SK-N-SH (cell line): ENCODE results near the gene UBE2D4. TPM values are rescaled to one million over a fixed set of nuclear protein-coding genes. Genes with fewer than 3 reads are reported as not detected.

Experiments
- CTCF ChIA-PET: fragments of 300-600, 350-600 bp; formaldehyde crosslinking; extraction: SDS; loops from one replicate; lab custom pipeline; 2021; lab: Yijun Ruan, JAX
- POLR2A ChIA-PET: fragments of 350-600 bp; sonication (Branson Sonifier 250); formaldehyde crosslinking; extraction: SDS; loops from one replicate; lab custom pipeline; 2020; ENCODE audit warnings: antibody characterized with exemption, inconsistent platforms; lab: Yijun Ruan, JAX
- DNase-seq: peaks from one replicate; pipeline ENCODE4 v3.0.0; 2012
- H2AFZ ChIP-seq: fragments of 200-600 bp; sonication (generic); 2 replicates; pipeline ENCODE4 v1.8.1; 2016; ENCODE audit warnings: antibody characterized with exemption, mild to moderate bottlenecking, low read depth
- H3F3A ChIP-seq: fragments of 200-600 bp; sonication (generic); replicated peaks from 2 replicates; pipeline ENCODE3; 2016; ENCODE audit warnings: antibody characterized with exemption, mild to moderate bottlenecking; ENCODE audit not compliant: insufficient read depth
- H3K27ac ChIP-seq, 2 experiments: fragments of 200-500 bp in 1 of 2; fragments of 200-600 bp in 1 of 2; sonication (Bioruptor generic) in 1 of 2; sonication (generic), shearing (Covaris generic) in 1 of 2; 2 replicates each; pipeline versions ENCODE4 v1.5.1 to v1.6.1; 2014 to 2016; ENCODE audit warnings: low read depth in 2 of 2, inconsistent platforms in 1 of 2, low read length in 1 of 2, mild to moderate bottlenecking in 1 of 2, mixed read lengths in 1 of 2
- H3K27me3 ChIP-seq: fragments of 200-600 bp; sonication (generic), shearing (Covaris generic); 2 replicates; pipeline ENCODE4 v1.6.1; 2016; ENCODE audit warnings: mixed run types; ENCODE audit not compliant: insufficient read depth
- H3K36me3 ChIP-seq, 2 experiments: fragments of 200-500 bp in 1 of 2; fragments of 200-600 bp in 1 of 2; sonication (Bioruptor generic) in 1 of 2; sonication (generic) in 1 of 2; replicated peaks in 1 of 2; 2 replicates each; pipeline versions ENCODE3 to v1.5.1; 2014 to 2016; ENCODE audit warnings: low read length in 1 of 2, mild to moderate bottlenecking in 1 of 2; ENCODE audit not compliant: insufficient read depth in 2 of 2, control insufficient read depth in 1 of 2
- H3K4me1 ChIP-seq, 2 experiments: fragments of 200-500 bp in 1 of 2; fragments of 200-600 bp in 1 of 2; sonication (Bioruptor generic) in 1 of 2; sonication (generic), shearing (Covaris generic) in 1 of 2; 2 replicates each; pipeline versions ENCODE4 v1.5.1 to v1.6.1; 2014 to 2016; ENCODE audit warnings: low read depth in 1 of 2, low read length in 1 of 2, mixed run types in 1 of 2; ENCODE audit not compliant: insufficient read depth in 2 of 2, control insufficient read depth in 1 of 2
- H3K4me2 ChIP-seq: fragments of 200-600 bp; sonication (generic), shearing (Covaris generic); 2 replicates; pipeline ENCODE4 v1.6.1; 2017; ENCODE audit warnings: mixed run types
- H3K4me3 ChIP-seq, 2 experiments: fragments of 200-500 bp in 1 of 2; fragments of 200-600 bp in 1 of 2; sonication (Bioruptor generic) in 1 of 2; sonication (generic), shearing (Covaris generic) in 1 of 2; 2 replicates each; pipeline versions ENCODE4 v1.5.1 to v1.8.1; 2014 to 2016; ENCODE audit warnings: low read depth in 2 of 2, inconsistent platforms in 1 of 2, low read length in 1 of 2, mild to moderate bottlenecking in 1 of 2, mixed read lengths in 1 of 2, moderate library complexity in 1 of 2
- H3K79me2 ChIP-seq: fragments of 200-600 bp; sonication (generic); 2 replicates; pipeline ENCODE4 v1.8.1; 2017; ENCODE audit warnings: mild to moderate bottlenecking; ENCODE audit not compliant: insufficient read depth
- H3K9ac ChIP-seq: fragments of 200-600 bp; sonication (generic); 2 replicates; pipeline ENCODE4 v1.6.1; 2017; ENCODE audit warnings: mixed run types
- H3K9me2 ChIP-seq: fragments of 200-600 bp; sonication (generic); 2 replicates; pipeline ENCODE4 v1.6.1; 2017; ENCODE audit warnings: mixed run types
- H3K9me3 ChIP-seq: fragments of 200-600 bp; sonication (generic); 2 replicates; pipeline ENCODE4 v1.6.1; 2017; ENCODE audit warnings: mixed run types, mild to moderate bottlenecking, moderate library complexity
- H4K20me1 ChIP-seq: fragments of 200-600 bp; sonication (generic); 2 replicates; pipeline ENCODE4 v1.6.1; 2017; ENCODE audit warnings: mild to moderate bottlenecking, mixed run types; ENCODE audit not compliant: insufficient read depth
- CHD2 ChIP-seq: fragments of 150-350 bp; IDR thresholded peaks from 2 replicates; pipeline ENCODE4 v1.6.1; 2018; ENCODE audit warnings: low read length; ENCODE audit not compliant: partially characterized antibody
- EZH2phosphoT487 ChIP-seq: fragments of 200-600 bp; sonication (generic); IDR thresholded peaks from 2 replicates; pipeline ENCODE4 v1.6.1; 2017; ENCODE audit warnings: low read depth, mixed run types, mild to moderate bottlenecking, antibody characterized with exemption, moderate library complexity, borderline replicate concordance
- FOSL2 ChIP-seq: IDR thresholded peaks from 2 replicates; pipeline ENCODE4 v1.4.0; 2012; ENCODE audit warnings: low read depth, mild to moderate bottlenecking, moderate library complexity, borderline replicate concordance
- FOXJ3 ChIP-seq: sonication (generic); formaldehyde crosslinking; IDR thresholded peaks from 2 replicates; pipeline ENCODE4 v1.5.1; 2020; ENCODE audit warnings: mild to moderate bottlenecking, missing genetic modification reagents
- GATA2 ChIP-seq: sonication (generic); formaldehyde crosslinking; IDR thresholded peaks from 2 replicates; pipeline ENCODE4 v1.5.0; 2020; ENCODE audit warnings: mild to moderate bottlenecking, missing genetic modification reagents
- NFIC ChIP-seq: IDR thresholded peaks from 2 replicates; pipeline ENCODE4 v1.4.0; 2012; ENCODE audit warnings: borderline replicate concordance
- PBX3 ChIP-seq: IDR thresholded peaks from 2 replicates; pipeline ENCODE4; 2012
- POLR2AphosphoS5 ChIP-seq: IDR thresholded peaks from 2 replicates; pipeline ENCODE4 v1.6.1; 2012; ENCODE audit warnings: low read depth, low read length
- RAD21 ChIP-seq: IDR thresholded peaks from 2 replicates; pipeline ENCODE4 v1.6.1; 2012; ENCODE audit warnings: mild to moderate bottlenecking, low read length
- RCOR1 ChIP-seq: fragments of 150-350 bp; IDR thresholded peaks from 2 replicates; pipeline ENCODE4 v1.6.1; 2017; ENCODE audit warnings: antibody characterized with exemption, low read length
- RFX5 ChIP-seq: IDR thresholded peaks from 2 replicates; pipeline ENCODE4 v1.6.1; 2012; ENCODE audit warnings: mild to moderate bottlenecking, improper control_type of control experiment, low read length
- RXRA ChIP-seq: IDR thresholded peaks from 2 replicates; pipeline ENCODE4 v1.4.0; 2012; ENCODE audit warnings: low read depth, mild to moderate bottlenecking, borderline replicate concordance
- SMC3 ChIP-seq: IDR thresholded peaks from 2 replicates; pipeline ENCODE4 v1.6.1; 2012; ENCODE audit warnings: low read depth, low read length, improper control_type of control experiment
- TCF12 ChIP-seq: IDR thresholded peaks from 2 replicates; pipeline ENCODE4 v1.4.0; 2012
- TEAD4 ChIP-seq: IDR thresholded peaks from 2 replicates; pipeline ENCODE4 v1.4.0; 2012; ENCODE audit warnings: mild to moderate bottlenecking, borderline replicate concordance; ENCODE audit not compliant: insufficient read depth
- USF1 ChIP-seq: IDR thresholded peaks from 2 replicates; pipeline ENCODE4 v1.4.0; 2012; ENCODE audit warnings: low read depth, borderline replicate concordance
- WGBS: methylation state at CpG from one replicate; pipeline ENCODE4 v1.1.6; 2017; ENCODE audit warnings: low lambda C conversion rate; 5-methylcytosine and 5-hydroxymethylcytosine counted together
- polyA plus RNA-seq, 3 experiments: library from polyadenylated mRNA; depleted of rRNA; stranded (reverse); fragments of >200 nt; gene quantifications; 2 replicates each; pipeline ENCODE4 v1.2.3, GENCODE V29; 2012
- TF ChIP-seq, protein P1 (sequence below): IDR thresholded peaks from 2 replicates; pipeline ENCODE4 v1.4.0; 2012; ENCODE audit warnings: low read depth
- TF ChIP-seq, protein P2 (sequence below): IDR thresholded peaks from 2 replicates; pipeline ENCODE4 v1.4.0; 2012; ENCODE audit warnings: low read depth, borderline replicate concordance

UBE2D4 gene
- polyA plus RNA-seq, 1 of the 3 experiments (the other 2 are of a cell fraction), result 22.8 TPM

DNA sequence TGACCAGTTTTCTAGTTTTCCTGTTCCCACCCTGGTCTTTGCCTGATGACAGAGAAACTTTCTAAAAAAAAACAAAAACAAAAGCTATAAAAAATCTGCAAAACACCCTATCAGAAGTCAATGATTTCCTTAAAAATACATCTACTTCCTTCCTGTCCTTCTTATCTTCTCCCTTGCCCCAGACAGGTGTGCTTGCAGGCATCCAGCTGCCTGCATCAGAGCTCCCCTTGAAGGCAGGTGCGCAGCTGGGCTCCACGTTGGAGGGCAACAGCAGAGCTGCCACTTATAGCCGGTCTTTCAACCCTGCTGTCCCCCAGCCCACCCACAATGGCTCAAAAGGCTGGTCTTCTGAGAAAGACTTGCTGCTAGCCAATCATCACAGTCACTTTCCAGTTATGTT lies 29.8 kb downstream of the UBE2D4 start:
- no peaks in the 10 kb centered on the region for H3K9me2 ChIP-seq
- 80% methylated on average over 3 of the region's 3 CpGs for WGBS

More for the DNA sequence above, 29.8 kb downstream of the UBE2D4 start:
- POLR2A ChIA-PET, result no interaction called here
- no peak for TF ChIP-seq FOXJ3
- no peak for TF ChIP-seq FOSL2
- TF ChIP-seq TEAD4, result no peak
- TF ChIP-seq POLR2AphosphoS5, result no peak
- no peak for TF ChIP-seq NFIC
- no peak for TF ChIP-seq RXRA
- no peak for TF ChIP-seq GATA2 (CRISPR knock-in tag)
- no peak for TF ChIP-seq PBX3
- TF ChIP-seq SMC3, result no peak
- no peak for TF ChIP-seq RAD21
- no peak for TF ChIP-seq EZH2phosphoT487
- TF ChIP-seq RFX5, result no peak
- TF ChIP-seq RCOR1, result no peak
- TF ChIP-seq, protein P1, sequence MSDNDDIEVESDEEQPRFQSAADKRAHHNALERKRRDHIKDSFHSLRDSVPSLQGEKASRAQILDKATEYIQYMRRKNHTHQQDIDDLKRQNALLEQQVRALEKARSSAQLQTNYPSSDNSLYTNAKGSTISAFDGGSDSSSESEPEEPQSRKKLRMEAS, result no peak
- TF ChIP-seq CHD2, result no peak
- TF ChIP-seq TCF12, result no peak
- TF ChIP-seq, protein P2, sequence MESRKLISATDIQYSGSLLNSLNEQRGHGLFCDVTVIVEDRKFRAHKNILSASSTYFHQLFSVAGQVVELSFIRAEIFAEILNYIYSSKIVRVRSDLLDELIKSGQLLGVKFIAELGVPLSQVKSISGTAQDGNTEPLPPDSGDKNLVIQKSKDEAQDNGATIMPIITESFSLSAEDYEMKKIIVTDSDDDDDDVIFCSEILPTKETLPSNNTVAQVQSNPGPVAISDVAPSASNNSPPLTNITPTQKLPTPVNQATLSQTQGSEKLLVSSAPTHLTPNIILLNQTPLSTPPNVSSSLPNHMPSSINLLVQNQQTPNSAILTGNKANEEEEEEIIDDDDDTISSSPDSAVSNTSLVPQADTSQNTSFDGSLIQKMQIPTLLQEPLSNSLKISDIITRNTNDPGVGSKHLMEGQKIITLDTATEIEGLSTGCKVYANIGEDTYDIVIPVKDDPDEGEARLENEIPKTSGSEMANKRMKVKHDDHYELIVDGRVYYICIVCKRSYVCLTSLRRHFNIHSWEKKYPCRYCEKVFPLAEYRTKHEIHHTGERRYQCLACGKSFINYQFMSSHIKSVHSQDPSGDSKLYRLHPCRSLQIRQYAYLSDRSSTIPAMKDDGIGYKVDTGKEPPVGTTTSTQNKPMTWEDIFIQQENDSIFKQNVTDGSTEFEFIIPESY, result no peak
- no peak for TF ChIP-seq USF1
- DNase-seq, result no peak
- Histone ChIP-seq H3K36me3 (peaks cover 3 to 22% of the 10 kb centered on the region in 2 experiments), H3K9ac (no peak overlapping the region), H3K4me2 (no peak overlapping the region), H3K27me3 (no peaks in the 10 kb centered on the region), H3F3A (peaks cover 5% of the 10 kb centered on the region), H3K79me2 (no peaks in the 10 kb centered on the region), H4K20me1 (no peaks in the 10 kb centered on the region), H3K4me3 (no peak overlapping the region), H2AFZ (no peak overlapping the region), H3K27ac (no peak overlapping the region), H3K4me1 (no peaks in the 10 kb centered on the region), H3K9me3 (no peaks in the 10 kb centered on the region)
- CTCF ChIA-PET, result interaction anchor here (1.4 to 5.7 kb wide), 4 partner anchors 11 to 117 kb away, joined by 4 to 45 read pairs (median 23); no protein-coding TSS in a partner anchor
